Liver (tissue), 9 donors: ENCODE results near the gene SLC6A7. TPM values are rescaled to one million over a fixed set of nuclear protein-coding genes. Genes with fewer than 3 reads are reported as not detected.

Experiments used
- DNase-seq: peaks from one replicate; pipeline ENCODE4 v3.0.0-alpha.2; 2017; ENCODE audit warnings: low spot score
- H3K27ac ChIP-seq, 2 donors: one replicate each; pipeline ENCODE4 v1.7.0; 2013; ENCODE audit warnings: inconsistent platforms in 2 of 2, low read length in 2 of 2, control low read depth in 1 of 2, low read depth in 1 of 2, mild to moderate bottlenecking in 1 of 2
- H3K27me3 ChIP-seq, 4 donors: one replicate each; pipeline versions ENCODE4 v1.6.1 to v1.7.0; 2013; ENCODE audit warnings: low read length in 3 of 4, inconsistent platforms in 1 of 4, mild to moderate bottlenecking in 1 of 4, moderate library complexity in 1 of 4; ENCODE audit not compliant: control insufficient read depth in 4 of 4, insufficient read depth in 4 of 4
- H3K36me3 ChIP-seq, 4 donors: one replicate each; pipeline versions ENCODE4 v1.6.1 to v1.7.0; 2013; ENCODE audit warnings: low read length in 3 of 4, mild to moderate bottlenecking in 3 of 4, low read depth in 1 of 4, moderate library complexity in 1 of 4; ENCODE audit not compliant: control insufficient read depth in 4 of 4, insufficient read depth in 3 of 4
- H3K4me1 ChIP-seq, 4 donors: one replicate each; pipeline versions ENCODE4 v1.6.1 to v1.7.0; 2013; ENCODE audit warnings: low read length in 3 of 4, mild to moderate bottlenecking in 3 of 4, moderate library complexity in 1 of 4; ENCODE audit not compliant: control insufficient read depth in 4 of 4, insufficient read depth in 4 of 4
- H3K4me3 ChIP-seq, 3 donors: one replicate each; pipeline versions ENCODE4 v1.6.1 to v1.7.0; 2013; ENCODE audit warnings: low read length in 3 of 3, control low read depth in 1 of 3, low read depth in 1 of 3, mild to moderate bottlenecking in 1 of 3
- H3K9ac ChIP-seq, 2 donors: one replicate each; pipeline ENCODE4 v1.7.0; 2013; ENCODE audit warnings: low read length in 2 of 2, mild to moderate bottlenecking in 2 of 2, moderate library complexity in 2 of 2, control low read depth in 1 of 2, low read depth in 1 of 2
- H3K9me3 ChIP-seq, 4 donors: one replicate each; pipeline versions ENCODE4 v1.6.1 to v1.7.0; 2013; ENCODE audit warnings: low read length in 3 of 4; ENCODE audit not compliant: control insufficient read depth in 4 of 4
- EGR1 ChIP-seq, 2 donors: IDR thresholded peaks; 2 replicates each; pipeline ENCODE4 v1.6.1; 2016 to 2018; ENCODE audit warnings: antibody characterized with exemption in 2 of 2, low read depth in 2 of 2
- FOXA1 ChIP-seq: IDR thresholded peaks from 2 replicates; pipeline ENCODE4 v1.6.1; 2016; ENCODE audit warnings: antibody characterized with exemption
- FOXA2 ChIP-seq: IDR thresholded peaks from 2 replicates; pipeline ENCODE4 v1.6.1; 2016; ENCODE audit warnings: antibody characterized with exemption
- GABPA ChIP-seq, 2 donors: IDR thresholded peaks in 1 of 2; conservative IDR thresholded peaks in 1 of 2; 2 replicates each; pipeline ENCODE4 v1.6.1; 2016; ENCODE audit warnings: antibody characterized with exemption in 2 of 2, mild to moderate bottlenecking in 1 of 2, moderate library complexity in 1 of 2
- HNF4A ChIP-seq, 2 donors: conservative IDR thresholded peaks; 2 replicates each; pipeline ENCODE4 v1.6.1; 2016; ENCODE audit warnings: antibody characterized with exemption in 2 of 2, mild to moderate bottlenecking in 2 of 2
- HNF4G ChIP-seq: IDR thresholded peaks from 2 replicates; pipeline ENCODE4 v1.6.1; 2016; ENCODE audit warnings: antibody characterized with exemption
- JUND ChIP-seq, 2 donors: IDR thresholded peaks; 2 replicates each; pipeline ENCODE4 v1.6.1; 2016; ENCODE audit warnings: antibody characterized with exemption in 2 of 2
- NR2F2 ChIP-seq: IDR thresholded peaks from 2 replicates; pipeline ENCODE4 v1.6.1; 2016; ENCODE audit warnings: antibody characterized with exemption
- RAD21 ChIP-seq, 2 donors: IDR thresholded peaks; 2 replicates each; pipeline ENCODE4 v1.6.1; 2016; ENCODE audit warnings: antibody characterized with exemption in 2 of 2, mild to moderate bottlenecking in 2 of 2
- RXRA ChIP-seq, 2 donors: IDR thresholded peaks; 2 replicates each; pipeline ENCODE4 v1.6.1; 2017 to 2018; ENCODE audit warnings: antibody characterized with exemption in 2 of 2, mild to moderate bottlenecking in 1 of 2
- SP1 ChIP-seq: IDR thresholded peaks from 2 replicates; pipeline ENCODE4 v1.6.1; 2018; ENCODE audit warnings: antibody characterized with exemption, mild to moderate bottlenecking
- TAF1 ChIP-seq: conservative IDR thresholded peaks from 2 replicates; pipeline ENCODE4 v1.6.1; 2016; ENCODE audit warnings: antibody characterized with exemption, mild to moderate bottlenecking
- YY1 ChIP-seq: IDR thresholded peaks from 2 replicates; pipeline ENCODE4 v1.6.1; 2016; ENCODE audit warnings: antibody characterized with exemption, mild to moderate bottlenecking
- WGBS: extraction: QIAGEN DNeasy Blood & Tissue Kit; methylation state at CpG from one replicate; pipeline ENCODE4 v1.1.7; 2013; 5-methylcytosine and 5-hydroxymethylcytosine counted together
- polyA plus RNA-seq, 2 donors: library from polyadenylated mRNA; stranded (reverse) in 1 of 2; unstranded in 1 of 2; fragments of 200-250 nt in 1 of 2; fragments of >200 nt in 1 of 2; fragmentation: Nextera tagmentation in 1 of 2; extraction: Ambion mirVana in 1 of 2; gene quantifications; one replicate each; pipeline versions ENCODE4 v1.2.1 to v1.2.3, GENCODE V29; 2013 to 2015
- total RNA-seq, 2 donors: library from RNA; depleted of rRNA; stranded (reverse); fragments of >200 nt; gene quantifications; one replicate each; pipeline ENCODE4 v1.2.3, GENCODE V29; 2014
- TF ChIP-seq, protein P1 (sequence below): fragments of 150-350 bp; IDR thresholded peaks from 2 replicates; pipeline ENCODE4 v1.5.1; 2017; ENCODE audit warnings: improper control_type of control experiment, low read depth, low read length; ENCODE audit not compliant: missing input control
- TF ChIP-seq, protein P2 (sequence below): IDR thresholded peaks from 2 replicates; pipeline ENCODE4 v1.6.1; 2016; ENCODE audit warnings: antibody characterized with exemption
- TF ChIP-seq, protein P3 (sequence below): IDR thresholded peaks from 2 replicates; pipeline ENCODE4 v1.6.1; 2016; ENCODE audit warnings: antibody characterized with exemption
- TF ChIP-seq, protein P4 (sequence below): IDR thresholded peaks from 2 replicates; pipeline ENCODE4 v1.6.1; 2016; ENCODE audit warnings: antibody characterized with exemption
- TF ChIP-seq, protein P5 (sequence below): IDR thresholded peaks from 2 replicates; pipeline ENCODE4 v1.6.1; 2016; ENCODE audit warnings: antibody characterized with exemption, mild to moderate bottlenecking
- donor health status: healthy.
- donor health status: healthy.
- donor health status: healthy.
- donor health status: healthy.
- donor health status: healthy.

The SLC6A7 gene
- total and polyA plus RNA-seq, 4 donors = not detected

DNA sequence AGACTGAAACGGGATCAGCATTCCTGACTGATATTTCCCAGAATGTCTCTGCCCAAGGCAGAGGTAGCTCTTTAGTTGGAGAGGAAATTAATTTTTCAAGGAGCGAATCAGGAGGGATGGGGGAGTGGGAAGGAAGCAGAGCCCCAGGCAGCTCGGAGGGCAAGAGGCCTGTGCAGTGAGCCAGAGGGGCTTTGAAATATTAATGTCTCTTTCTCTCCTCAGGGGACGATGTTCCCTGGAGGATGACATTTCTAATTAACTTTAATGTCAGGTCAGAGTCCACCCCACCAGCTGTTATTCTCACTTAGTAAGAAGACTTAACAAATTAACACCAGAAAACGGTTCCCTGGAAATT is 45.6 kb downstream of the SLC6A7 start:
- Histone ChIP-seq H3K4me1 (no peaks in the 10 kb centered on the region), H3K4me3 (no peak overlapping the region), H3K27ac (no peak overlapping the region), H3K9ac (no peak overlapping the region), H3K27me3 (no peaks in the 10 kb centered on the region), H3K9me3 (no peaks in the 10 kb centered on the region), H3K36me3 (no peaks in the 10 kb centered on the region)
- no peak for DNase-seq
- TF ChIP-seq HNF4G = no peak
- TF ChIP-seq JUND (IDR thresholded peaks at IDR 0.05) = no peak
- no peak for TF ChIP-seq RAD21 (IDR thresholded peaks at IDR 0.05)
- TF ChIP-seq, protein P1, sequence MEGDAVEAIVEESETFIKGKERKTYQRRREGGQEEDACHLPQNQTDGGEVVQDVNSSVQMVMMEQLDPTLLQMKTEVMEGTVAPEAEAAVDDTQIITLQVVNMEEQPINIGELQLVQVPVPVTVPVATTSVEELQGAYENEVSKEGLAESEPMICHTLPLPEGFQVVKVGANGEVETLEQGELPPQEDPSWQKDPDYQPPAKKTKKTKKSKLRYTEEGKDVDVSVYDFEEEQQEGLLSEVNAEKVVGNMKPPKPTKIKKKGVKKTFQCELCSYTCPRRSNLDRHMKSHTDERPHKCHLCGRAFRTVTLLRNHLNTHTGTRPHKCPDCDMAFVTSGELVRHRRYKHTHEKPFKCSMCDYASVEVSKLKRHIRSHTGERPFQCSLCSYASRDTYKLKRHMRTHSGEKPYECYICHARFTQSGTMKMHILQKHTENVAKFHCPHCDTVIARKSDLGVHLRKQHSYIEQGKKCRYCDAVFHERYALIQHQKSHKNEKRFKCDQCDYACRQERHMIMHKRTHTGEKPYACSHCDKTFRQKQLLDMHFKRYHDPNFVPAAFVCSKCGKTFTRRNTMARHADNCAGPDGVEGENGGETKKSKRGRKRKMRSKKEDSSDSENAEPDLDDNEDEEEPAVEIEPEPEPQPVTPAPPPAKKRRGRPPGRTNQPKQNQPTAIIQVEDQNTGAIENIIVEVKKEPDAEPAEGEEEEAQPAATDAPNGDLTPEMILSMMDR = no peak
- TF ChIP-seq NR2F2 = no peak
- TF ChIP-seq GABPA (IDR thresholded peaks at IDR 0.05 in 1 of 2, conservative IDR thresholded peaks at IDR 0.05 in 1 of 2) = no peak
- TF ChIP-seq EGR1 (IDR thresholded peaks at IDR 0.05; ENCODE audit: low read depth in 2 of 2) = no peak
- no peak for TF ChIP-seq SP1
- TF ChIP-seq TAF1 = no peak
- TF ChIP-seq RXRA (IDR thresholded peaks at IDR 0.05) = no peak
- TF ChIP-seq YY1 = no peak
- no peak for TF ChIP-seq FOXA1
- TF ChIP-seq, protein P2, sequence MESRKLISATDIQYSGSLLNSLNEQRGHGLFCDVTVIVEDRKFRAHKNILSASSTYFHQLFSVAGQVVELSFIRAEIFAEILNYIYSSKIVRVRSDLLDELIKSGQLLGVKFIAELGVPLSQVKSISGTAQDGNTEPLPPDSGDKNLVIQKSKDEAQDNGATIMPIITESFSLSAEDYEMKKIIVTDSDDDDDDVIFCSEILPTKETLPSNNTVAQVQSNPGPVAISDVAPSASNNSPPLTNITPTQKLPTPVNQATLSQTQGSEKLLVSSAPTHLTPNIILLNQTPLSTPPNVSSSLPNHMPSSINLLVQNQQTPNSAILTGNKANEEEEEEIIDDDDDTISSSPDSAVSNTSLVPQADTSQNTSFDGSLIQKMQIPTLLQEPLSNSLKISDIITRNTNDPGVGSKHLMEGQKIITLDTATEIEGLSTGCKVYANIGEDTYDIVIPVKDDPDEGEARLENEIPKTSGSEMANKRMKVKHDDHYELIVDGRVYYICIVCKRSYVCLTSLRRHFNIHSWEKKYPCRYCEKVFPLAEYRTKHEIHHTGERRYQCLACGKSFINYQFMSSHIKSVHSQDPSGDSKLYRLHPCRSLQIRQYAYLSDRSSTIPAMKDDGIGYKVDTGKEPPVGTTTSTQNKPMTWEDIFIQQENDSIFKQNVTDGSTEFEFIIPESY = no peak
- TF ChIP-seq, protein P3, sequence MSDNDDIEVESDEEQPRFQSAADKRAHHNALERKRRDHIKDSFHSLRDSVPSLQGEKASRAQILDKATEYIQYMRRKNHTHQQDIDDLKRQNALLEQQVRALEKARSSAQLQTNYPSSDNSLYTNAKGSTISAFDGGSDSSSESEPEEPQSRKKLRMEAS = no peak
- TF ChIP-seq HNF4A (conservative IDR thresholded peaks at IDR 0.05) = no peak
- TF ChIP-seq, protein P4, sequence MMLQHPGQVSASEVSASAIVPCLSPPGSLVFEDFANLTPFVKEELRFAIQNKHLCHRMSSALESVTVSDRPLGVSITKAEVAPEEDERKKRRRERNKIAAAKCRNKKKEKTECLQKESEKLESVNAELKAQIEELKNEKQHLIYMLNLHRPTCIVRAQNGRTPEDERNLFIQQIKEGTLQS = no peak
- TF ChIP-seq FOXA2 = no peak
- TF ChIP-seq, protein P5, sequence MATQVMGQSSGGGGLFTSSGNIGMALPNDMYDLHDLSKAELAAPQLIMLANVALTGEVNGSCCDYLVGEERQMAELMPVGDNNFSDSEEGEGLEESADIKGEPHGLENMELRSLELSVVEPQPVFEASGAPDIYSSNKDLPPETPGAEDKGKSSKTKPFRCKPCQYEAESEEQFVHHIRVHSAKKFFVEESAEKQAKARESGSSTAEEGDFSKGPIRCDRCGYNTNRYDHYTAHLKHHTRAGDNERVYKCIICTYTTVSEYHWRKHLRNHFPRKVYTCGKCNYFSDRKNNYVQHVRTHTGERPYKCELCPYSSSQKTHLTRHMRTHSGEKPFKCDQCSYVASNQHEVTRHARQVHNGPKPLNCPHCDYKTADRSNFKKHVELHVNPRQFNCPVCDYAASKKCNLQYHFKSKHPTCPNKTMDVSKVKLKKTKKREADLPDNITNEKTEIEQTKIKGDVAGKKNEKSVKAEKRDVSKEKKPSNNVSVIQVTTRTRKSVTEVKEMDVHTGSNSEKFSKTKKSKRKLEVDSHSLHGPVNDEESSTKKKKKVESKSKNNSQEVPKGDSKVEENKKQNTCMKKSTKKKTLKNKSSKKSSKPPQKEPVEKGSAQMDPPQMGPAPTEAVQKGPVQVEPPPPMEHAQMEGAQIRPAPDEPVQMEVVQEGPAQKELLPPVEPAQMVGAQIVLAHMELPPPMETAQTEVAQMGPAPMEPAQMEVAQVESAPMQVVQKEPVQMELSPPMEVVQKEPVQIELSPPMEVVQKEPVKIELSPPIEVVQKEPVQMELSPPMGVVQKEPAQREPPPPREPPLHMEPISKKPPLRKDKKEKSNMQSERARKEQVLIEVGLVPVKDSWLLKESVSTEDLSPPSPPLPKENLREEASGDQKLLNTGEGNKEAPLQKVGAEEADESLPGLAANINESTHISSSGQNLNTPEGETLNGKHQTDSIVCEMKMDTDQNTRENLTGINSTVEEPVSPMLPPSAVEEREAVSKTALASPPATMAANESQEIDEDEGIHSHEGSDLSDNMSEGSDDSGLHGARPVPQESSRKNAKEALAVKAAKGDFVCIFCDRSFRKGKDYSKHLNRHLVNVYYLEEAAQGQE = no peak
- 92% methylated on average over 5 of the region's 5 CpGs for WGBS

DNA sequence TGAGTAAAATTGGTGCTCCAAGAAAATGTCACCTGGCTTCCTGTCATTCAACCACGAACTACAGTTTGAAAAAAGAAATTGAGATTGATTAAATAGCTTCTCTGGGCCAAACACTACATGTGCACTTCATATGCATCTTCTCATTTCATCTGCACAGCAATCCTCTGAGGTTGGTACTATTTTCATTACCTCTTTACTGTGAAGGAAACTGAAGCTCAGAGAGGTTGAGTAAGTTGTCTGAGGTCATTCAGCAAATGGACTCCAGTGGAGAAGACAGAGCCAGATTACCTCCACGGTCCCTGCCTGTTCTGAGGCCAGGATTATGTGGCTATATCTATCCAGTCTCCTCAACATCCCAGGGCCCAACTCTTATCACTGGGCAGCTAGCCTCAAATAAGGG is 46.5 kb downstream of the SLC6A7 start:
- Histone ChIP-seq H3K4me3 (no peak overlapping the region), H3K4me1 (no peaks in the 10 kb centered on the region), H3K9ac (no peak overlapping the region), H3K36me3 (no peaks in the 10 kb centered on the region), H3K27ac (no peak overlapping the region), H3K9me3 (no peaks in the 10 kb centered on the region), H3K27me3 (no peaks in the 10 kb centered on the region)
- 89% methylated on average over 2 of the region's 2 CpGs for WGBS
- no peak for DNase-seq
- TF ChIP-seq RXRA (IDR thresholded peaks at IDR 0.05) (no peak), YY1 (no peak), TAF1 (no peak), FOXA2 (no peak), SP1 (no peak), HNF4A (conservative IDR thresholded peaks at IDR 0.05) (no peak), GABPA (IDR thresholded peaks at IDR 0.05 in 1 of 2, conservative IDR thresholded peaks at IDR 0.05 in 1 of 2) (no peak), RAD21 (IDR thresholded peaks at IDR 0.05) (no peak), EGR1 (IDR thresholded peaks at IDR 0.05; ENCODE audit: low read depth in 2 of 2) (no peak), HNF4G (no peak)
- TF ChIP-seq, protein P3 = no peak
- TF ChIP-seq, protein P2 = no peak
- TF ChIP-seq, protein P4 = no peak
